ENCODE results near the gene PACSIN2.

PACSIN2 gene

GRCh38 chr22:42990131-42990838 is 24.7 kb downstream of the PACSIN2 start:
- H3K27me3 ChIP-seq (ENCODE audit: control insufficient read depth, insufficient read depth, low read length) = no peaks in the 10 kb centered on the region
- no peak overlapping the region for H3K4me3 ChIP-seq (ENCODE audit: low read depth, low read length)
- H3K36me3 ChIP-seq (ENCODE audit: control insufficient read depth, insufficient read depth, low read length) = no peaks in the 10 kb centered on the region
- no peak for TF ChIP-seq CTCF (IDR thresholded peaks at IDR 0.05)
- no peak overlapping the region for H3K4me2 ChIP-seq (ENCODE audit: low read length)
- no peak overlapping the region for H3K27ac ChIP-seq
- no peak overlapping the region for H3K9ac ChIP-seq
- H3K4me1 ChIP-seq = no peaks in the 10 kb centered on the region
- no peak overlapping the region for H2AFZ ChIP-seq
- H3K79me2 ChIP-seq = peaks cover 17% of the 10 kb centered on the region
- H3K9me3 ChIP-seq (ENCODE audit: control insufficient read depth, low read length) = no peaks in the 10 kb centered on the region

- Histone ChIP-seq H3K9ac (no peak overlapping the region), H3K27ac (no peak overlapping the region)
- TF ChIP-seq CTCF (IDR thresholded peaks at IDR 0.05) = no peak
Measured at GRCh38 chr22:42986115-42986514, 28.8 kb downstream of the PACSIN2 start.

GRCh38 chr22:42985531-42985905 is 29.4 kb downstream of the PACSIN2 start:
- Histone ChIP-seq H3K27me3 (ENCODE audit: control insufficient read depth, insufficient read depth, low read length) (no peaks in the 10 kb centered on the region), H3K4me2 (ENCODE audit: low read length) (no peak overlapping the region), H3K79me2 (peaks cover 13% of the 10 kb centered on the region), H3K27ac (no peak overlapping the region), H3K36me3 (ENCODE audit: control insufficient read depth, insufficient read depth, low read length) (no peaks in the 10 kb centered on the region), H3K4me1 (no peaks in the 10 kb centered on the region), H3K9ac (no peak overlapping the region), H3K9me3 (ENCODE audit: control insufficient read depth, low read length) (no peaks in the 10 kb centered on the region), H3K4me3 (ENCODE audit: low read depth, low read length) (no peak overlapping the region), H2AFZ (no peak overlapping the region)
- TF ChIP-seq CTCF (IDR thresholded peaks at IDR 0.05) = no peak

More at GRCh38 chr22:42986115-42986514, 28.8 kb downstream of the PACSIN2 start:
- no peaks in the 10 kb centered on the region for H3K9me3 ChIP-seq (ENCODE audit: control insufficient read depth, low read length)
- H3K79me2 ChIP-seq = peaks cover 17% of the 10 kb centered on the region
- H3K36me3 ChIP-seq (ENCODE audit: control insufficient read depth, insufficient read depth, low read length) = no peaks in the 10 kb centered on the region
- no peak overlapping the region for H3K4me3 ChIP-seq (ENCODE audit: low read depth, low read length)
- no peak overlapping the region for H3K4me2 ChIP-seq (ENCODE audit: low read length)
- H3K27me3 ChIP-seq (ENCODE audit: control insufficient read depth, insufficient read depth, low read length) = no peaks in the 10 kb centered on the region
- H3K4me1 ChIP-seq = no peaks in the 10 kb centered on the region
- H2AFZ ChIP-seq = no peak overlapping the region

GRCh38 chr22:42984814-42985530 is 30.0 kb downstream of the PACSIN2 start:
- H3K36me3 ChIP-seq (ENCODE audit: control insufficient read depth, insufficient read depth, low read length) = no peaks in the 10 kb centered on the region
- H3K9me3 ChIP-seq (ENCODE audit: control insufficient read depth, low read length) = no peaks in the 10 kb centered on the region
- H3K4me1 ChIP-seq = no peaks in the 10 kb centered on the region
- no peak overlapping the region for H3K4me3 ChIP-seq (ENCODE audit: low read depth, low read length)
- TF ChIP-seq CTCF (IDR thresholded peaks at IDR 0.05) = no peak
- no peak overlapping the region for H2AFZ ChIP-seq
- peaks cover 13% of the 10 kb centered on the region for H3K79me2 ChIP-seq
- H3K27me3 ChIP-seq (ENCODE audit: control insufficient read depth, insufficient read depth, low read length) = no peaks in the 10 kb centered on the region
- H3K27ac ChIP-seq = no peak overlapping the region
- H3K4me2 ChIP-seq (ENCODE audit: low read length) = no peak overlapping the region
- no peak overlapping the region for H3K9ac ChIP-seq

Measured in parathyroid adenoma (tissue), 2 donors.